ENCODE measurements around the gene PI4KB. TPM values are rescaled to one million over a fixed set of nuclear protein-coding genes. Genes with fewer than 3 reads are reported as not detected.

PI4KB gene
- total RNA-seq, 1 donor from 2014 or later: 52.0 TPM

DNA sequence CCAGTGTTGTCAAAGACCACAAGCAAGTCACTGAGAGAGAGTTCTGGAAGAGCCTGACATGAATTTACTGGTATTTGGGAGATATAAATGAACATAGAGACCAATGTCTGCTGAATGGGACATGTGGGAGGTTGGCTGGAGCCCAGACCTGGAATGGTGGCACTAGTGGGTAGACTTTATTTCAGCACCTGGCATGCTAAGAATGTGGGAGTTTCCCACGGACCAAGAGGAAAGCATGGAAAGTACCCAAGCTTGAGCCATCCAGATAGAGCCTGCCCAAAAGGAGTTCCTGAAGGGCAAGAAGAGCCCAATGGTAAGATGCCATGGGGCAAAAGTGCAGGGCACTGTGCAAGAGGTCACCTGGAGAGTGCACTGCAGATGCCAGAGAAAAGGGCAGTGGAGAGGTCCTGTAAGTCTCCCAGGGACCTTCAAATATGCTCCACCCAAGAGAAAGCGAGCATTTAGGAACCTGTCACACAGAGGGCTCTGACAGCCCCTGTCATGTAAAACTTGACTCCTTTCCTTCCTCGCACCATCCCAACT is 53.2 kb downstream of the PI4KB start:
- Mint-ChIP-seq H3K9me3 (no peaks in the 10 kb centered on the region), H3K36me3 (ENCODE audit: low read depth) (peaks cover 10% of the 10 kb centered on the region), H3K27me3 (ENCODE audit: low read depth) (peaks cover 14% of the 10 kb centered on the region), H3K4me1 (no peaks in the 10 kb centered on the region), H3K4me3 (no peak overlapping the region), H3K27ac (ENCODE audit: unreplicated experiment) (no peak overlapping the region)
- no peak for TF ChIP-seq CTCF (conservative IDR thresholded peaks at IDR 0.05)
- no peak for DNase-seq (ENCODE audit: low read depth, low spot score)

- Mint-ChIP-seq H3K4me3 (no peak overlapping the region), H3K9me3 (no peaks in the 10 kb centered on the region), H3K27ac (ENCODE audit: unreplicated experiment) (no peak overlapping the region), H3K36me3 (ENCODE audit: low read depth) (peaks cover 19% of the 10 kb centered on the region), H3K27me3 (ENCODE audit: low read depth) (no peaks in the 10 kb centered on the region), H3K4me1 (no peaks in the 10 kb centered on the region)
- TF ChIP-seq CTCF (conservative IDR thresholded peaks at IDR 0.05): no peak
- DNase-seq (ENCODE audit: low read depth, low spot score): no peak
Observed at GRCh38 chr1:151267760-151268159, 59.5 kb downstream of the PI4KB start.

DNA sequence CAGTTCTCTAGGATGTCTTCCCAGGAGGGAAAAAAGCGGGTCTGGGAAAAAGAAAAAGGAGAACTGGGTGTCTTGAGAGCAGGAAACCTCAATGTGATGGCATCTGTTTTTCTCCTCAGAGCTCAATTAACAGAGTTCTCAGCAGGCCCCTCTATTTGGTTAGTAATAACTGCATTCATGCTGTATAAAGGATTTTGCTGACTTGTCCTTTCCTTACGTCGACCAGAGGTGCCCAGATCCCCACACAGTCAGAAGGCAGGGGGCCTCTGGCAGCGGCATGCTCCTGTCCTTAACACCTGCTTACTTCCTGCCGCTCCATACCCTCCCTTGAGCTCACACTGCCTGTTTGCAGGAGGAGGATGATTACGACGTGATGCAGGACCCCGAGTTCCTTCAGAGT is 60.4 kb downstream of the PI4KB start:
- Mint-ChIP-seq H3K9me3 (no peaks in the 10 kb centered on the region), H3K36me3 (ENCODE audit: low read depth) (peaks cover 15% of the 10 kb centered on the region), H3K27me3 (ENCODE audit: low read depth) (no peaks in the 10 kb centered on the region), H3K4me1 (no peaks in the 10 kb centered on the region), H3K4me3 (no peak overlapping the region), H3K27ac (ENCODE audit: unreplicated experiment) (no peak overlapping the region)
- TF ChIP-seq CTCF (conservative IDR thresholded peaks at IDR 0.05): no peak
- no peak for DNase-seq (ENCODE audit: low read depth, low spot score)

- H3K4me1 Mint-ChIP-seq: no peaks in the 10 kb centered on the region
- no peak for DNase-seq (ENCODE audit: low read depth, low spot score)
- H3K27me3 Mint-ChIP-seq (ENCODE audit: low read depth): no peaks in the 10 kb centered on the region
- no peak overlapping the region for H3K4me3 Mint-ChIP-seq
- H3K9me3 Mint-ChIP-seq: no peaks in the 10 kb centered on the region
- H3K36me3 Mint-ChIP-seq (ENCODE audit: low read depth): peaks cover 13% of the 10 kb centered on the region
- no peak for TF ChIP-seq CTCF (conservative IDR thresholded peaks at IDR 0.05)
- H3K27ac Mint-ChIP-seq (ENCODE audit: unreplicated experiment): no peak overlapping the region
Observed at GRCh38 chr1:151266315-151266714, 60.9 kb downstream of the PI4KB start.

DNA sequence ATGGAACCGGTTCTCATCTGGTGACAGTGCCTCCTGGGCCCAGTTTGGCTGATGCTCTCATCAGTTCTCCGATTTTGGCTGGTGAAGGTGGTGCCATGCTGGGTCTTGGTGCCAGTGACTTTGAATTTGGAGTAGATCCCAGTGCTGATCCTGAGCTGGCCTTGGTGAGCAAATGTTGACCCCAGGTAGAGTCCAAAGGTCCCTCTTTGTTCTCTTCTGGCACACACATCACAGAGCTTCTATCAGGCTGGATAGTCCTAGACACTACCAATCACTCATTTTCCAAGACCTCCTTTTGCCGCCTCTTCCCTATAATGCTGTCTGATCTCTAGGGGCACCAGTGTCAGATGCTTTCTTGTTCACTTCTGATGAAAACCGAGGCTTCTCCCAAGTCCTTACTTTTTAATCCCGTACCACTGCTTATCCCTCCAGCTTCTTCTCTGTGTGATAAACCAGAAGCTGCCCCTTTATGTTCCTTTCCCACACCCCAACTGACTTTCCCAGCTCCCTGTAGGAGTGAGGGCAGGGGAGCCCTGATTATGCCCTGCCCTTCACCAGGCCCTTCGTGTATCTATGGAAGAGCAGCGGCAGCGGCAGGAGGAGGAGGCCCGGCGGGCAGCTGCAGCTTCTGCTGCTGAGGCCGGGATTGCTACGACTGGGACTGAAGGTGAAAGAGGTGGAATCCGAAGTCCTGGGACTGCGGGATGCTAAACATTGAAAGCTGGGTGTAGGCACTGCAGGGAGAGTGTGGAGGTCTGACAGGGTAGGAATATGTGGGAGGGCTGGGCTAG is 61.6 kb downstream of the PI4KB start:
- Mint-ChIP-seq H3K4me1 (no peaks in the 10 kb centered on the region), H3K4me3 (no peak overlapping the region), H3K9me3 (no peaks in the 10 kb centered on the region), H3K36me3 (ENCODE audit: low read depth) (peaks cover 11% of the 10 kb centered on the region), H3K27me3 (ENCODE audit: low read depth) (no peaks in the 10 kb centered on the region), H3K27ac (ENCODE audit: unreplicated experiment) (peak overlapping the region; percentile 64)
- TF ChIP-seq CTCF (conservative IDR thresholded peaks at IDR 0.05): no peak
- DNase-seq (ENCODE audit: low read depth, low spot score): no peak

All from neural crest cell (in vitro differentiated cells).